ENCODE measurements around the gene LRRIQ3.

DNA sequence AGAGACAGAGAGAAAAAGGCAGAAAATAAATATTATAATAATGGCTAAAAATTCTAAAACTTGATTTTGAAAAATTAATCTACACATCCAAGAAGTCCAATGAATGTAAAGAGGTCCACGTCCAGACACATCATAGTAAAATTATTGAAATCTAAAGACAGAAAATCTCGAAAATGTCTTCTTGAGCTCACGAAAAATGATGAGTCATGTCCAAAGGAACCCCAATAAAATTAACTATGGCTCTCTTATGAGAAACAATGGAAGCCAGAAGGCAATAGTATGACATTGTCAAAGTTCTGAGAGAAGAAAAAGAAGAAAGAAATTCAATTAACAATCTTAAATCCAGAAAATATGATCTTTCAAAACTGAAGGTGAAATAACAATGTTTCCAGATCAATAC lies 84.6 kb downstream of the LRRIQ3 start:
- no peak for TF ChIP-seq MXD4 (CRISPR knock-in tag; IDR thresholded peaks at IDR 0.05; ENCODE audit: borderline replicate concordance)
- TF ChIP-seq, protein P1, sequence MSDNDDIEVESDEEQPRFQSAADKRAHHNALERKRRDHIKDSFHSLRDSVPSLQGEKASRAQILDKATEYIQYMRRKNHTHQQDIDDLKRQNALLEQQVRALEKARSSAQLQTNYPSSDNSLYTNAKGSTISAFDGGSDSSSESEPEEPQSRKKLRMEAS (CRISPR knock-in tag; IDR thresholded peaks at IDR 0.05): no peak
- TF ChIP-seq, protein P2, sequence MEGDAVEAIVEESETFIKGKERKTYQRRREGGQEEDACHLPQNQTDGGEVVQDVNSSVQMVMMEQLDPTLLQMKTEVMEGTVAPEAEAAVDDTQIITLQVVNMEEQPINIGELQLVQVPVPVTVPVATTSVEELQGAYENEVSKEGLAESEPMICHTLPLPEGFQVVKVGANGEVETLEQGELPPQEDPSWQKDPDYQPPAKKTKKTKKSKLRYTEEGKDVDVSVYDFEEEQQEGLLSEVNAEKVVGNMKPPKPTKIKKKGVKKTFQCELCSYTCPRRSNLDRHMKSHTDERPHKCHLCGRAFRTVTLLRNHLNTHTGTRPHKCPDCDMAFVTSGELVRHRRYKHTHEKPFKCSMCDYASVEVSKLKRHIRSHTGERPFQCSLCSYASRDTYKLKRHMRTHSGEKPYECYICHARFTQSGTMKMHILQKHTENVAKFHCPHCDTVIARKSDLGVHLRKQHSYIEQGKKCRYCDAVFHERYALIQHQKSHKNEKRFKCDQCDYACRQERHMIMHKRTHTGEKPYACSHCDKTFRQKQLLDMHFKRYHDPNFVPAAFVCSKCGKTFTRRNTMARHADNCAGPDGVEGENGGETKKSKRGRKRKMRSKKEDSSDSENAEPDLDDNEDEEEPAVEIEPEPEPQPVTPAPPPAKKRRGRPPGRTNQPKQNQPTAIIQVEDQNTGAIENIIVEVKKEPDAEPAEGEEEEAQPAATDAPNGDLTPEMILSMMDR (IDR thresholded peaks at IDR 0.05): no peak
- TF ChIP-seq, protein P3, sequence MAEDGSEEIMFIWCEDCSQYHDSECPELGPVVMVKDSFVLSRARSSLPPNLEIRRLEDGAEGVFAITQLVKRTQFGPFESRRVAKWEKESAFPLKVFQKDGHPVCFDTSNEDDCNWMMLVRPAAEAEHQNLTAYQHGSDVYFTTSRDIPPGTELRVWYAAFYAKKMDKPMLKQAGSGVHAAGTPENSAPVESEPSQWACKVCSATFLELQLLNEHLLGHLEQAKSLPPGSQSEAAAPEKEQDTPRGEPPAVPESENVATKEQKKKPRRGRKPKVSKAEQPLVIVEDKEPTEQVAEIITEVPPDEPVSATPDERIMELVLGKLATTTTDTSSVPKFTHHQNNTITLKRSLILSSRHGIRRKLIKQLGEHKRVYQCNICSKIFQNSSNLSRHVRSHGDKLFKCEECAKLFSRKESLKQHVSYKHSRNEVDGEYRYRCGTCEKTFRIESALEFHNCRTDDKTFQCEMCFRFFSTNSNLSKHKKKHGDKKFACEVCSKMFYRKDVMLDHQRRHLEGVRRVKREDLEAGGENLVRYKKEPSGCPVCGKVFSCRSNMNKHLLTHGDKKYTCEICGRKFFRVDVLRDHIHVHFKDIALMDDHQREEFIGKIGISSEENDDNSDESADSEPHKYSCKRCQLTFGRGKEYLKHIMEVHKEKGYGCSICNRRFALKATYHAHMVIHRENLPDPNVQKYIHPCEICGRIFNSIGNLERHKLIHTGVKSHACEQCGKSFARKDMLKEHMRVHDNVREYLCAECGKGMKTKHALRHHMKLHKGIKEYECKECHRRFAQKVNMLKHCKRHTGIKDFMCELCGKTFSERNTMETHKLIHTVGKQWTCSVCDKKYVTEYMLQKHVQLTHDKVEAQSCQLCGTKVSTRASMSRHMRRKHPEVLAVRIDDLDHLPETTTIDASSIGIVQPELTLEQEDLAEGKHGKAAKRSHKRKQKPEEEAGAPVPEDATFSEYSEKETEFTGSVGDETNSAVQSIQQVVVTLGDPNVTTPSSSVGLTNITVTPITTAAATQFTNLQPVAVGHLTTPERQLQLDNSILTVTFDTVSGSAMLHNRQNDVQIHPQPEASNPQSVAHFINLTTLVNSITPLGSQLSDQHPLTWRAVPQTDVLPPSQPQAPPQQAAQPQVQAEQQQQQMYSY (CRISPR knock-in tag; IDR thresholded peaks at IDR 0.05): no peak
- TF ChIP-seq NR3C1 (CRISPR knock-in tag; conservative IDR thresholded peaks at IDR 0.05; ENCODE audit: low read depth): no peak
- TF ChIP-seq, protein P4, sequence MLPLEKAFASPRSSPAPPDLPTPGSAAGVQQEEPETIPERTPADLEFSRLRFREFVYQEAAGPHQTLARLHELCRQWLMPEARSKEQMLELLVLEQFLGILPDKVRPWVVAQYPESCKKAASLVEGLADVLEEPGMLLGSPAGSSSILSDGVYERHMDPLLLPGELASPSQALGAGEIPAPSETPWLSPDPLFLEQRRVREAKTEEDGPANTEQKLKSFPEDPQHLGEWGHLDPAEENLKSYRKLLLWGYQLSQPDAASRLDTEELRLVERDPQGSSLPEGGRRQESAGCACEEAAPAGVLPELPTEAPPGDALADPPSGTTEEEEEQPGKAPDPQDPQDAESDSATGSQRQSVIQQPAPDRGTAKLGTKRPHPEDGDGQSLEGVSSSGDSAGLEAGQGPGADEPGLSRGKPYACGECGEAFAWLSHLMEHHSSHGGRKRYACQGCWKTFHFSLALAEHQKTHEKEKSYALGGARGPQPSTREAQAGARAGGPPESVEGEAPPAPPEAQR (CRISPR knock-in tag; IDR thresholded peaks at IDR 0.05): no peak
- no peak for TF ChIP-seq ETV6 (CRISPR knock-in tag; IDR thresholded peaks at IDR 0.05)
- TF ChIP-seq, protein P5, sequence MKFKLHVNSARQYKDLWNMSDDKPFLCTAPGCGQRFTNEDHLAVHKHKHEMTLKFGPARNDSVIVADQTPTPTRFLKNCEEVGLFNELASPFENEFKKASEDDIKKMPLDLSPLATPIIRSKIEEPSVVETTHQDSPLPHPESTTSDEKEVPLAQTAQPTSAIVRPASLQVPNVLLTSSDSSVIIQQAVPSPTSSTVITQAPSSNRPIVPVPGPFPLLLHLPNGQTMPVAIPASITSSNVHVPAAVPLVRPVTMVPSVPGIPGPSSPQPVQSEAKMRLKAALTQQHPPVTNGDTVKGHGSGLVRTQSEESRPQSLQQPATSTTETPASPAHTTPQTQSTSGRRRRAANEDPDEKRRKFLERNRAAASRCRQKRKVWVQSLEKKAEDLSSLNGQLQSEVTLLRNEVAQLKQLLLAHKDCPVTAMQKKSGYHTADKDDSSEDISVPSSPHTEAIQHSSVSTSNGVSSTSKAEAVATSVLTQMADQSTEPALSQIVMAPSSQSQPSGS (CRISPR knock-in tag; IDR thresholded peaks at IDR 0.05; ENCODE audit: borderline replicate concordance, low read depth): no peak
- TF ChIP-seq, protein P6, sequence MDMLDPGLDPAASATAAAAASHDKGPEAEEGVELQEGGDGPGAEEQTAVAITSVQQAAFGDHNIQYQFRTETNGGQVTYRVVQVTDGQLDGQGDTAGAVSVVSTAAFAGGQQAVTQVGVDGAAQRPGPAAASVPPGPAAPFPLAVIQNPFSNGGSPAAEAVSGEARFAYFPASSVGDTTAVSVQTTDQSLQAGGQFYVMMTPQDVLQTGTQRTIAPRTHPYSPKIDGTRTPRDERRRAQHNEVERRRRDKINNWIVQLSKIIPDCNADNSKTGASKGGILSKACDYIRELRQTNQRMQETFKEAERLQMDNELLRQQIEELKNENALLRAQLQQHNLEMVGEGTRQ (CRISPR knock-in tag; IDR thresholded peaks at IDR 0.05): no peak
- no peak for TF ChIP-seq ZBTB21 (CRISPR knock-in tag; IDR thresholded peaks at IDR 0.05; ENCODE audit: borderline replicate concordance)
- TF ChIP-seq, protein P7, sequence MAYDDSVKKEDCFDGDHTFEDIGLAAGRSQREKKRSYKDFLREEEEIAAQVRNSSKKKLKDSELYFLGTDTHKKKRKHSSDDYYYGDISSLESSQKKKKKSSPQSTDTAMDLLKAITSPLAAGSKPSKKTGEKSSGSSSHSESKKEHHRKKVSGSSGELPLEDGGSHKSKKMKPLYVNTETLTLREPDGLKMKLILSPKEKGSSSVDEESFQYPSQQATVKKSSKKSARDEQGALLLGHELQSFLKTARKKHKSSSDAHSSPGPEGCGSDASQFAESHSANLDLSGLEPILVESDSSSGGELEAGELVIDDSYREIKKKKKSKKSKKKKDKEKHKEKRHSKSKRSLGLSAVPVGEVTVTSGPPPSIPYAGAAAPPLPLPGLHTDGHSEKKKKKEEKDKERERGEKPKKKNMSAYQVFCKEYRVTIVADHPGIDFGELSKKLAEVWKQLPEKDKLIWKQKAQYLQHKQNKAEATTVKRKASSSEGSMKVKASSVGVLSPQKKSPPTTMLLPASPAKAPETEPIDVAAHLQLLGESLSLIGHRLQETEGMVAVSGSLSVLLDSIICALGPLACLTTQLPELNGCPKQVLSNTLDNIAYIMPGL (CRISPR knock-in tag; IDR thresholded peaks at IDR 0.05): no peak
- TF ChIP-seq FOXP1 (CRISPR knock-in tag; IDR thresholded peaks at IDR 0.05; ENCODE audit: borderline replicate concordance): no peak

Measured in WTC11 (cell line).